Spleen (tissue), 7 donors: Measurements from ENCODE around the gene SPOP.

Source experiments
- POLR2A ChIP-seq, 3 donors: fragments of 450-650 bp; IDR thresholded peaks; one replicate each; pipeline ENCODE4 v1.5.1; 2017; ENCODE audit warnings: antibody characterized with exemption in 3 of 3, mild to moderate bottlenecking in 1 of 3
- TF ChIP-seq, protein P1 (sequence below), 11 experiments: fragments of 200-600 bp in 7 of 11; fragments of 450-650 bp in 4 of 11; sonication (generic) in 4 of 11; IDR thresholded peaks in 8 of 11; conservative IDR thresholded peaks in 3 of 11; 1 replicate in 7 of 11; 2 replicates in 4 of 11; pipeline versions ENCODE4 v1.4.0 to v1.8.0; 2016 to 2021; ENCODE audit warnings: antibody characterized with exemption in 11 of 11, inconsistent platforms in 4 of 11, mild to moderate bottlenecking in 1 of 11
- donor health status: DM: no; HTN: no; CAD: no; lungs with moderate emphysema.
- donor health status: DM: no; HTN: no; CAD: no.
- donor health status: DM: no; HTN: no; CAD: no.

- TF ChIP-seq, protein P1, sequence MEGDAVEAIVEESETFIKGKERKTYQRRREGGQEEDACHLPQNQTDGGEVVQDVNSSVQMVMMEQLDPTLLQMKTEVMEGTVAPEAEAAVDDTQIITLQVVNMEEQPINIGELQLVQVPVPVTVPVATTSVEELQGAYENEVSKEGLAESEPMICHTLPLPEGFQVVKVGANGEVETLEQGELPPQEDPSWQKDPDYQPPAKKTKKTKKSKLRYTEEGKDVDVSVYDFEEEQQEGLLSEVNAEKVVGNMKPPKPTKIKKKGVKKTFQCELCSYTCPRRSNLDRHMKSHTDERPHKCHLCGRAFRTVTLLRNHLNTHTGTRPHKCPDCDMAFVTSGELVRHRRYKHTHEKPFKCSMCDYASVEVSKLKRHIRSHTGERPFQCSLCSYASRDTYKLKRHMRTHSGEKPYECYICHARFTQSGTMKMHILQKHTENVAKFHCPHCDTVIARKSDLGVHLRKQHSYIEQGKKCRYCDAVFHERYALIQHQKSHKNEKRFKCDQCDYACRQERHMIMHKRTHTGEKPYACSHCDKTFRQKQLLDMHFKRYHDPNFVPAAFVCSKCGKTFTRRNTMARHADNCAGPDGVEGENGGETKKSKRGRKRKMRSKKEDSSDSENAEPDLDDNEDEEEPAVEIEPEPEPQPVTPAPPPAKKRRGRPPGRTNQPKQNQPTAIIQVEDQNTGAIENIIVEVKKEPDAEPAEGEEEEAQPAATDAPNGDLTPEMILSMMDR (IDR thresholded peaks at IDR 0.05 in 8 of 11, conservative IDR thresholded peaks at IDR 0.05 in 3 of 11), result no peak
- no peak for TF ChIP-seq POLR2A (IDR thresholded peaks at IDR 0.05)
These were observed 44.2 kb upstream of the SPOP start for GRCh38 chr17:49722066-49722465.
